HCT116 (cell line): ENCODE data around the gene PJA1. TPM values are rescaled to one million over a fixed set of nuclear protein-coding genes. Genes with fewer than 3 reads are reported as not detected.

Source experiments
- ATAC-seq: fragments of 200-7000 bp; cut with Tn5 transposase; 2 replicates; pipeline ENCODE4 v1.9.1; 2020; ENCODE audit warnings: mild to moderate bottlenecking, moderate library complexity
- BruUV-seq: library from RNA; stranded (reverse); fragments of 400-500 nt; replicated peaks from 2 replicates; lab custom pipeline; 2021; lab: Mats Ljungman, UMichigan
- CTCF ChIA-PET: fragments of 300-600 bp; sonication (Branson Sonifier 250); formaldehyde crosslinking; loops from one replicate; lab custom pipeline; 2021; ENCODE audit warnings: antibody characterized with exemption; lab: Charles Lee
- POLR2A ChIA-PET: fragments of 300-600, 350-600 bp; sonication (Branson Sonifier 250); formaldehyde crosslinking; loops from one replicate; lab custom pipeline; 2021; ENCODE audit warnings: antibody characterized with exemption; lab: Charles Lee
- RAD21 ChIA-PET, 2 experiments: fragments of 300-600 bp; sonication (Branson Sonifier 250); formaldehyde crosslinking; loops; one replicate each; lab custom pipeline; 2023; ENCODE audit warnings: low total read pairs in 2 of 2; ENCODE audit not compliant: uncharacterized antibody in 2 of 2, unreplicated experiment in 2 of 2, low non-redundant PET in 1 of 2; lab: Charles Lee
- DNase-seq: peaks from one replicate; pipeline ENCODE4 v3.0.0-alpha.2; 2010; ENCODE audit warnings: low read depth, low spot score
- H2AFZ ChIP-seq: fragments of 200-600 bp; shearing (Covaris generic), sonication (generic); 2 replicates; pipeline ENCODE4 v1.6.1; 2017; ENCODE audit warnings: low read depth, mixed run types, mixed read lengths, antibody characterized with exemption, low read length; ENCODE audit not compliant: poor library complexity, severe bottlenecking
- H3K27ac ChIP-seq: 2 replicates; pipeline ENCODE4 v1.5.1; 2012; ENCODE audit warnings: low read depth, low read length
- H3K27me3 ChIP-seq: fragments of 200-600 bp; sonication (generic); 2 replicates; pipeline ENCODE4 v1.6.1; 2016; ENCODE audit warnings: mixed run types, low read length, mixed read lengths; ENCODE audit not compliant: insufficient read depth
- H3K36me3 ChIP-seq, 2 experiments: fragments of 200-500 bp in 1 of 2; fragments of 200-600 bp in 1 of 2; sonication (Bioruptor generic) in 1 of 2; sonication (generic) in 1 of 2; 2 replicates each; pipeline versions ENCODE4 v1.5.1 to v1.6.1; 2014 to 2016; ENCODE audit warnings: low read length in 2 of 2, inconsistent platforms in 1 of 2, mixed read lengths in 1 of 2, mixed run types in 1 of 2; ENCODE audit not compliant: insufficient read depth in 2 of 2, control insufficient read depth in 1 of 2
- H3K4me1 ChIP-seq, 2 experiments: fragments of 200-600 bp in 1 of 2; sonication (generic) in 1 of 2; 2 replicates each; pipeline versions ENCODE4 v1.5.1 to v1.6.1; 2012 to 2017; ENCODE audit warnings: low read length in 2 of 2, inconsistent platforms in 1 of 2, mild to moderate bottlenecking in 1 of 2, mixed read lengths in 1 of 2, mixed run types in 1 of 2, moderate library complexity in 1 of 2; ENCODE audit not compliant: insufficient read depth in 2 of 2, control insufficient read depth in 1 of 2
- H3K4me2 ChIP-seq: fragments of 200-600 bp; sonication (generic); 2 replicates; pipeline ENCODE4 v1.6.1; 2017; ENCODE audit warnings: mixed run types, low read length, mixed read lengths
- H3K4me3 ChIP-seq, 2 experiments: fragments of 200-600 bp in 1 of 2; sonication (generic) in 1 of 2; replicated peaks in 1 of 2; 2 replicates each; pipeline ENCODE4 v1.5.1; 2011 to 2016; ENCODE audit warnings: low read length in 2 of 2, control low read depth in 1 of 2, low read depth in 1 of 2, mild to moderate bottlenecking in 1 of 2, mixed read lengths in 1 of 2, mixed run types in 1 of 2
- H3K79me2 ChIP-seq: fragments of 200-600 bp; sonication (generic); 2 replicates; pipeline ENCODE4 v1.6.1; 2017; ENCODE audit warnings: mild to moderate bottlenecking, mixed run types, low read length, moderate library complexity, mixed read lengths; ENCODE audit not compliant: insufficient read depth
- H3K9ac ChIP-seq: fragments of 200-600 bp; sonication (generic); 2 replicates; pipeline ENCODE4 v1.6.1; 2016; ENCODE audit warnings: low read length, mixed read lengths
- H3K9me2 ChIP-seq: fragments of 200-600 bp; sonication (generic), shearing (Covaris generic); 2 replicates; pipeline ENCODE4 v1.6.1; 2017; ENCODE audit warnings: mixed run types, mild to moderate bottlenecking, moderate library complexity; ENCODE audit not compliant: insufficient read depth
- H3K9me3 ChIP-seq, 2 experiments: fragments of 200-500 bp in 1 of 2; fragments of 200-600 bp in 1 of 2; sonication (Bioruptor generic) in 1 of 2; sonication (generic) in 1 of 2; 2 replicates each; pipeline ENCODE4 v1.6.1; 2014 to 2017; ENCODE audit warnings: low read length in 2 of 2, mixed read lengths in 2 of 2, inconsistent platforms in 1 of 2, low read depth in 1 of 2, mild to moderate bottlenecking in 1 of 2, mixed run types in 1 of 2, moderate library complexity in 1 of 2; ENCODE audit not compliant: control insufficient read depth in 1 of 2, insufficient read depth in 1 of 2
- H4K20me1 ChIP-seq: fragments of 200-600 bp; sonication (generic), shearing (Covaris generic); 2 replicates; pipeline ENCODE4 v1.6.1; 2017; ENCODE audit warnings: mixed run types, mild to moderate bottlenecking, moderate library complexity; ENCODE audit not compliant: insufficient read depth
- CEBPB ChIP-seq: IDR thresholded peaks from 2 replicates; pipeline ENCODE4 v1.6.1; 2012; ENCODE audit warnings: low read depth
- ELF1 ChIP-seq: IDR thresholded peaks from 2 replicates; pipeline ENCODE4 v1.6.1; 2012; ENCODE audit warnings: low read depth, borderline replicate concordance
- EZH2 ChIP-seq: fragments of 200-600 bp; sonication (generic); IDR thresholded peaks from 2 replicates; pipeline ENCODE4 v1.6.1; 2017; ENCODE audit warnings: antibody characterized with exemption, mixed run types
- EZH2phosphoT487 ChIP-seq: fragments of 200-600 bp; IDR thresholded peaks from 2 replicates; pipeline ENCODE4 v1.6.1; 2018; ENCODE audit warnings: antibody characterized with exemption, borderline replicate concordance
- FOSL1 ChIP-seq: IDR thresholded peaks from 2 replicates; pipeline ENCODE4 v1.6.1; 2012; ENCODE audit warnings: low read depth
- POLR2A ChIP-seq: IDR thresholded peaks from 2 replicates; pipeline ENCODE4 v1.7.0; 2011; ENCODE audit warnings: borderline replicate concordance; ENCODE audit not compliant: insufficient read depth, insufficient read length; ENCODE audit errors: extremely low read depth
- RAD21 ChIP-seq: IDR thresholded peaks from 2 replicates; pipeline ENCODE4 v1.6.1; 2012; ENCODE audit warnings: low read depth, mild to moderate bottlenecking
- REST ChIP-seq: IDR thresholded peaks from 2 replicates; pipeline ENCODE4 v1.6.1; 2012; ENCODE audit warnings: low read depth
- SIN3A ChIP-seq: IDR thresholded peaks from 2 replicates; pipeline ENCODE4 v1.6.1; 2012; ENCODE audit warnings: low read depth
- TCF7L2 ChIP-seq: IDR thresholded peaks from 2 replicates; pipeline ENCODE4 v1.7.0; 2011; ENCODE audit warnings: borderline replicate concordance, inconsistent platforms; ENCODE audit not compliant: insufficient read depth, insufficient read length; ENCODE audit errors: extremely low read depth
- intact Hi-C: fragments of 100-400 bp; cut with micrococcal nuclease; formaldehyde crosslinking; loops from 2 replicates; pipeline ENCODE4 v1.10.0; 2022
- total RNA-seq: library from RNA; stranded (reverse); gene quantifications from one replicate; pipeline ENCODE4 v1.2.1, GENCODE V29; 2021; ENCODE audit not compliant: unreplicated experiment
- TF ChIP-seq, protein P1 (sequence below): IDR thresholded peaks from 2 replicates; pipeline ENCODE4 v1.6.1; 2011; ENCODE audit warnings: mild to moderate bottlenecking, low read length, moderate library complexity; ENCODE audit not compliant: insufficient replicate concordance; ENCODE audit errors: extremely low read depth
- TF ChIP-seq, protein P2 (sequence below): IDR thresholded peaks from 2 replicates; pipeline ENCODE4 v1.6.1; 2012

PJA1 gene
- total RNA-seq, 1 experiment from 2014 or later = 15.7 TPM

GRCh38 chrX:69176053-69176452, 10.8 kb upstream of the PJA1 start:
- POLR2A ChIA-PET = no interaction called here
- TF ChIP-seq SIN3A (no peak), TCF7L2 (no peak), ELF1 (no peak), EZH2 (no peak), RAD21 (no peak), POLR2A (no peak)
- TF ChIP-seq, protein P1, sequence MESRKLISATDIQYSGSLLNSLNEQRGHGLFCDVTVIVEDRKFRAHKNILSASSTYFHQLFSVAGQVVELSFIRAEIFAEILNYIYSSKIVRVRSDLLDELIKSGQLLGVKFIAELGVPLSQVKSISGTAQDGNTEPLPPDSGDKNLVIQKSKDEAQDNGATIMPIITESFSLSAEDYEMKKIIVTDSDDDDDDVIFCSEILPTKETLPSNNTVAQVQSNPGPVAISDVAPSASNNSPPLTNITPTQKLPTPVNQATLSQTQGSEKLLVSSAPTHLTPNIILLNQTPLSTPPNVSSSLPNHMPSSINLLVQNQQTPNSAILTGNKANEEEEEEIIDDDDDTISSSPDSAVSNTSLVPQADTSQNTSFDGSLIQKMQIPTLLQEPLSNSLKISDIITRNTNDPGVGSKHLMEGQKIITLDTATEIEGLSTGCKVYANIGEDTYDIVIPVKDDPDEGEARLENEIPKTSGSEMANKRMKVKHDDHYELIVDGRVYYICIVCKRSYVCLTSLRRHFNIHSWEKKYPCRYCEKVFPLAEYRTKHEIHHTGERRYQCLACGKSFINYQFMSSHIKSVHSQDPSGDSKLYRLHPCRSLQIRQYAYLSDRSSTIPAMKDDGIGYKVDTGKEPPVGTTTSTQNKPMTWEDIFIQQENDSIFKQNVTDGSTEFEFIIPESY = no peak
- TF ChIP-seq, protein P2, sequence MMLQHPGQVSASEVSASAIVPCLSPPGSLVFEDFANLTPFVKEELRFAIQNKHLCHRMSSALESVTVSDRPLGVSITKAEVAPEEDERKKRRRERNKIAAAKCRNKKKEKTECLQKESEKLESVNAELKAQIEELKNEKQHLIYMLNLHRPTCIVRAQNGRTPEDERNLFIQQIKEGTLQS = no peak
- no peaks in the 10 kb centered on the region for H3K4me1 ChIP-seq
- H3K27ac ChIP-seq = no peak overlapping the region
- BruUV-seq = no TSS peak
- H3K9ac ChIP-seq = no peak overlapping the region
- H3K79me2 ChIP-seq = no peaks in the 10 kb centered on the region
- no peaks in the 10 kb centered on the region for H3K36me3 ChIP-seq
- CTCF ChIA-PET = no interaction called here
- H3K9me3 ChIP-seq = no peaks in the 10 kb centered on the region
- no peaks in the 10 kb centered on the region for H3K27me3 ChIP-seq
- H3K9me2 ChIP-seq = no peaks in the 10 kb centered on the region
- H3K4me3 ChIP-seq = no peak overlapping the region
- no peak for ATAC-seq
- DNase-seq = no peak
- no peaks in the 10 kb centered on the region for H4K20me1 ChIP-seq
- no peak overlapping the region for H2AFZ ChIP-seq
- intact Hi-C loops = no loop called here
- RAD21 ChIA-PET = no interaction called here
- no peak overlapping the region for H3K4me2 ChIP-seq

GRCh38 chrX:69173906-69174305, 8.7 kb upstream of the PJA1 start:
- Histone ChIP-seq H3K27me3 (no peaks in the 10 kb centered on the region), H4K20me1 (no peaks in the 10 kb centered on the region), H3K9me3 (no peaks in the 10 kb centered on the region), H3K27ac (no peak overlapping the region), H3K9me2 (no peaks in the 10 kb centered on the region), H3K9ac (no peak overlapping the region), H2AFZ (no peak overlapping the region), H3K4me2 (no peak overlapping the region), H3K4me1 (no peaks in the 10 kb centered on the region), H3K4me3 (no peak overlapping the region), H3K36me3 (no peaks in the 10 kb centered on the region), H3K79me2 (no peaks in the 10 kb centered on the region)
- CTCF ChIA-PET = no interaction called here
- no TSS peak for BruUV-seq
- POLR2A ChIA-PET = no interaction called here
- DNase-seq (no peak), ATAC-seq (no peak)
- RAD21 ChIA-PET = no interaction called here
- intact Hi-C loops = no loop called here
- TF ChIP-seq REST = no peak
- TF ChIP-seq FOSL1 = no peak
- no peak for TF ChIP-seq EZH2phosphoT487
- no peak for TF ChIP-seq CEBPB
- TF ChIP-seq, protein P2 = no peak
- TF ChIP-seq, protein P1 = no peak
- no peak for TF ChIP-seq ELF1
